ENCODE measurements around the gene CDC73.
A peak's percentile ranks its signal among the peaks of the same experiment; 100 is the strongest.
"Not testable (repeated sequence)": the region's sequence is repeated elsewhere in the genome, so short reads cannot be mapped to it uniquely, and the experiment has no call there.

CDC73 gene

DNA sequence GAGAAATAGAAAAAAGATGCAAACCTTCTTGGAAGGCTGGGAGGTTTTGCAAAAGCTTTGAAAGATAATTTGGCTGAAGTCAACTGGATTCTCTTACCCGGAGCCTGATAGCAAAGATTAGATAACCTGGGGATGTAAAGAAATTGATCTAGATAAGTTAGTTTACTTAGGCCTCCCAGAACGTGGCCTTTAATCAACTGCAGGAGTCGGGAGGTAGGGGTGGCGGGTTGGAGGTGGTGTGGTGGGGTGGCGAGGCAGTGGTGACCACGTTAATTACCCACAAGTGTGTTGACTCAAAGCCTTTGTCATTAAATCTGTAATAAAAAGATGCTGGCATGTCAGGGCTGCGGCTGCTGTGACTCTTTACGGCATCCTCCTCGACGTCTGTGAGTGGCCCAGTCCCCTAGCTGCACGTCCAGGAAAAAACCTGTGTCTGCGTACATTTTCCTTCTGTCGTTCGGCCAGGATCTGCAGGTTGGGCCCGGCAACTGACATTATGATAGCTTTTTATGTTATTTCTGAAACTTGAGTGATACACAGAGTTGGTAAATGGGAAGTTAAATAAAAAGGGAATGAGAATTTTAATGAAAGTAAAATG is 115.6 kb downstream of the CDC73 start:
- no peak for DNase-seq

DNA sequence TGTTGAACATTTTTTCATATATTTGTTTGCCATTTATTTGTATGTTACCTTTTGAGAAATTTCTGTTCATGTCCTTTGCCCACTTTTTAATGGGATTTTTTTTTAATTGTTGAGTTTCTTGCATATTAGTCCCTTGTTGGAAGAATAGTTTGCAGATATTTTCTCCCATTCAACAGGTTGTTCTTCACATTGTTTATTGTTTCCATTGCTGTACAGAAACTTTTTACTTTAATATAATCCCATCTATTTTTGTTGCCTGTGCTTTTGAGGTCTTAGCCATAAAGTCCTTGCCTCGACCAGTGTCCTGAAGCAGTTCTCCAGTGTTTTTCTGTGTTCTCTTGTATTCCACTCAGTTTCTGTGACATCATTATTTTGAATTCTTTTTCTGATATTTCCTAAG is 118.8 kb downstream of the CDC73 start:
- DNase-seq: no peak

DNA sequence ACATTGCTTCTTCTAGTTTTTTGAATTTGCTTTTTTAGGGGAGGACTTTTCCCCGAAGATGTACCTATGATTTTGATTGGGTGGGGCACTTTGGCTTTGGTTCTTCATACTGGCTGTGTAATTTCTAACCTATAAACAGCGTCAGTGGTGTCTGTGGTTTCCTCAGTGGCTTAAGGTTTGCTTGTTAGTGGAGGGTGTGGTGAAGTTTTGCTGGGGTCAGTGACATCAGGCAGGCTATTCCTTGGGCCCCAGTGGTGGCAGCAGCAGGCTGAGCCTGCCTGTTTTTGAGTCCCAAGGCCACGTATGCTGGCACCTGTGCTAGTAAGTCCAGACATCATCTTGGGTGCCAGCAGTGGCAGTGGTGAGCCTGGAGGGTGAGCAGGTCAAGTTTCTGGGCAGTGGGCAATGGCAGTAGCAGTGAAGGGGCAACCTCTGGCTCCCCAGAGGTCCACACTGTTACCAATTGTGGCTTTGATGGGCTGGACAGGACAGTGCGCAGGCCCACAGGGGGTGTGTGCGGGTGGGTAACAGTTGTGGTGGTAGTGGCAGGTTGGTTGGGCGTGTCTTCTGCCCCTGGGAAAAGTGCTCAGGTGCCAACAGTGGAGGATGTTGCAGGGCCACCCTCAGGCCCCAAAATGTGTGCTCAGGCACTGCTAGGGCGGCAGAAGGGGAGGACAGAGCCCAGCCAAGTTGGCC is 119.4 kb downstream of the CDC73 start:
- peak in 1 of 2 donors; percentile 10 for DNase-seq

DNA sequence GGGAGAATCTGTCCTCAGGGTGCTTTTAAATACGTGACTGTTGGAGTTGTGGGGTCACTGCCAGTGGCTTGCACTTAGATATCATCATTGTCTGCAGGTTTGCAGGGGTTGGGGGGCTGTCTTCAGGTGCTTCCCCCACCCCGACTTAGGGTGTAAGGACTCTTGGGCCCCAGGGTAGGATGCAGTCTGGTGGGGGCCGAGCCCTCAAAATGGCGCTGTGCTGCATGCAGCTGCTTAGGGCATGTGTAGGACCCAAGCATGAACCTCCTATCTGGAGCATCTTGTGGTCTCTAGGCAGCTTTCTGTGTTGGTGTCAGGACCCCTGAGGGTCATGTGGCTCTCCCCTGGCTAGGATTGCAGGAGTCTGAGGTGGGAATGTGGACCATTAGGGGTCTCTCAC is 120.2 kb downstream of the CDC73 start:
- DNase-seq: no peak

DNA sequence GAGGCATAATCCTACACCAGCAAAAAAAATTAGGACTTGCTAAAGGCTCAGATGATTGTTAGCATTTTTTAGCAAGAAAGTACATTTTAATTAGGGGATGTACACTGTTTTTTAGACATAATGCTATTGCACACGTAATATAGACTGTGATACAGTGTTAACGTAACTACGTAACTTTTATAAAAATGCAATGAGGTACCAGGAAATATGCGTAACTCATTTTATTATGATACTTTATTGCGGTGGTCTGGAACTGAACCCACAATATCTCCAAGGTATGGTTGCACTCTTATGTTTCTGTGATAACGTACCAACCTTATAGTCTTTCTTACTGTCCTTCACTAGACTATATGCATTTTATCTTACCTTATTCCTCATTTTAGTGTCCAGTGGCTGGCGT is 127.4 kb downstream of the CDC73 start:
- no peak for DNase-seq

DNA sequence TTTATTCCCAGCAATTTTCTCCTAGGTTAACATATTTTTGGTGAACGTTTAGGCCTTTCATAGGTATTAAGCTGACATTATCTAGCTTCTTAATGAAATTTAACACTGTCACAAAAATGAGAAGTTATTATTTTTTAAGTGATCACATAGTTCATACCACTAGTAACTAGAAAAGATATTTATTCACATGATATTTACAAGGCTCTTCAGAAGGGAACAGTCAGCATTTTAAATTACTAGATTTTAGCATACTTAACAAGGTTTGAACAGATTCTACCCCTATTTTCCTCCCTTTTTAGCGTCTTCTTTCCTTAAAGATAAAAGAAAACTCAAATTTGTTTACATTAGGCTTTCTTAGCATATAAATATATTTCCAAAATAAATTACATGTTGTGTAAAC is 130.1 kb downstream of the CDC73 start:
- no peak for DNase-seq

DNA sequence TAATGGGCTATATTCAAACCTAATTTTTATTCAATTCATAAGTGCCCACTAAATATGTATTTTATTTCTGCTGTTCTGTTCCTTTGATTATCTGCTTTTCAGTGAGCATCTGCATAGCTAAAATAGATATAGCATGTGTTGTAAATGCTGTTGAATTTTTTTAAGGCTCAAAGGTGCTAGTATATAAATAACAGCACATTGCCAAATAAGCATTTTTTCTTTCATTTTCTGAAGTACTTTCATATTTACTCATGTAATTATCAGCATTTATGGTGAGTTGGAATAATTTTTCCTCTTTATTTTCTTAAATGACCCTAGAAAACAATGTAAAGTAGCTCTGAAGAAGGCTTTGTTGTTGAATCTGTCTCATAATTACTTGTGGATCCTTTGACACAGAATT is 134.2 kb downstream of the CDC73 start:
- no peak for DNase-seq

DNA sequence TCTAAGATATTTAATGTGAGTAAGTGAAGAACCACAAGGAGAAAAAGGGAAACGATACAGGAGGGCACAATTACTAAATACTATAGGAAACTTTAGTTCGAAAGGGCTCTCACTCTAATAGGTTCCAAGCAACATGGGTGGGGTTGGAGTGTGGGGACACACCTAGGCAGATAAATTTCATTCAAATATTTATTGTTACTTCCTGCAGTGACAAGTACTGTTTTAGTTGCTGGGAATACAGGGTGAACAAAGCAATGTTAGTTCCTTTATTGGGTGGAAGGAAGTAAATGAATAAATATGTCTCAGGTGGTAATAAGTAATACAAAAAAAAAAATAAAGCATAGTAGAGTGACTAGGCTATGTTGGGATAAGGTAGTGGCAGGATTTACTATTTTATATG is 137.8 kb downstream of the CDC73 start:
- no peak for DNase-seq

DNA sequence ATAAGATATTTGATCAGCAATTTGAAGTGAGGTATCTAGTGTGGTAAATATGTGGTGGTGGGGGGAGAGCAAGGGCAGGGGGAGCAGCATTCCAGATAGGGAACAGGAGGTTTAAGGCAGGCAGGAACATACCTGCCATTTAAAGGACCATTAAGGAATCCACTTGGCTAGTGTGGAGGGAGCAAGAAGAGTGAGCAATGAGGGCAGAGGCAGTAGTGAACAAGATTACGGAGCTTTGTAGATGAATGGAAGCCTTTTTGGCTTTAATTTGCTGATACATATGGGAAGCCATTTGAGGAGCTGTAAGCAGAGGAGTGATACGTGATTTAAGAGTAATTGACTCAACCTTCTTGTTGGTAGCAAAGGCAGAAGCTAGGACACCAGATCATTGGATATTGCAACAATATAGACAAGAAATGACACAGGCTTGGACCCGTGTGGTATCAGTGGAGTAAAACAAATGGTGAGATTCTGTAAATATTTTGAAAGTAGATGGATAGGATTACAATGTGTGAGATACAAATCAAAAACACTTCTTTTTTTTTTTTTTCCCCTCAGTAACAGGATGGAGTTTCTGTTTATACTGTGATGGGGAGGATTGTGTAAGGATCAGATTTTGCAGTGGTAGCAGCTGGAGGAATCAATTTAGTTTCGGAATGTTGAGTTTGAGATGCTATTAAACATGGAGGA is 138.4 kb downstream of the CDC73 start:
- no peak for DNase-seq

DNA sequence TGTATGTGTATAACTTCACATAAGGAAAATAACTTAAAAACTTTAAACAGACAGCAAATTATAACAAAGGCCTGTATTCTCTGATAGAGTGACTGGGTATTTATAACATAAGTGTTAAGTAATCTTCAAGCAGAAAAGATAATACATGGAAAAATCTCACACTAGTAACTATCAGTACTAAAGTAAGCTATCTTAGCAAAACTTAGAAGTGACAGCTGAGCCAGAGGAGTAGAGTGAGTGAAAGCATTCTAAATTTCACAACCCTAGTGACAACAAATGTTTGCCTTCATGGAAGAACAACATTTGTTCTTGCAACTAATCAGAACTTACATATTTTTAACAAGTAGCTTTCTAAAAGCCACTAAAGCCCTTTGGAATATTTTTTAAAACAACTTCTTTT is 139.1 kb downstream of the CDC73 start:
- DNase-seq: no peak

DNA sequence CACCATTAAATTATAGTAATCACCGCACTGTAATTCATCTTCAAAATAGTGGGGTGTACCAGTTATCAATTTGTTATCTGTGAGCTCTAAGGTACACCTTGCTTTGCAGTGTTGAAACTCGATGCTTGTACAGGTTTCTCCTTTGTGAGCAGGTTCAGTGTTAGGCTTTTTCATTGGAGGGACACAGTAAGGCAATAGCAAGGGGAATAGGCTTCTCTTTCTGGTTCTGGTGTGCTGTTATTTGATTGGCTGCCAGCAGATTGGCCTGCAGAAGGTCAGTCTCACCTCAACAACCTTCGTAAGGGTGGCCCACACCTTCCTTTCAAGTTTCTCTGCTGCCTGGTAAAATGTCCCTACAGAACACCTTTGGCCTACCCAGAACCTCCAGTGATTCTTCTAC is 140.8 kb downstream of the CDC73 start:
- DNase-seq: no peak

DNA sequence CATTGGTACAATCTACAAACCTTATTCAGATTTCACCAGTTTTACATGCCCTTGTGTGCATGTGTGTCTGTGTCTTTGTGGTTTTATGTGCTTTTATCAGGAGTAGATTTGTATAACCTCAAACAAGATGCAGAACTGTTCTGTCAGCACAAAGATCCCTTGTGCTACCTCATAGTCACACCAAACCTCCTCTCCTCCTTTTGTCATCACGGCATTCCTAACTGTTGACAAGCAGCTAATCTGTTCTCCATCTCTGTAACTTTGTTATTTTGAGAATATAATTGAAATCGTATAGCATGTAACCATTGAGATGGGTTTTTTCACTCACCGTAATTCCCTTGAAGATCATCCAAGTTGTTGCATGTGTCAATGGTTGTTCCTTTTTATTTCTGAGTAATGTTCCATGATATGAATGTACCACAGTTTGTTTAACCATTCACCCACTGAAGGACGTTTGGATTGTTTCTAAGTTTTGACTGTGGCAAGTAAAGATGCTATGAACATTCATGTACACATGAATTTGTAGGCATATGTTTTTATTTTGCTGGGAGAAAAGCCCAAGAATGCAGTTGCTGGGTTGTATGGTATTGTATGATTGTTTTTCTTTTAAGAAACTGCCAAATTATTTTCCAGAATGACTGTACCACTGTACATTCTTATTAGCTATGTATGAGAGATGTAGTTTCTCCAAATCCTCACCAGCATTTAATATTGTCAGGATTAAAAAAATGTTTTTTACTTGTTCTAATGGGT is 142.7 kb downstream of the CDC73 start:
- DNase-seq: no peak

DNA sequence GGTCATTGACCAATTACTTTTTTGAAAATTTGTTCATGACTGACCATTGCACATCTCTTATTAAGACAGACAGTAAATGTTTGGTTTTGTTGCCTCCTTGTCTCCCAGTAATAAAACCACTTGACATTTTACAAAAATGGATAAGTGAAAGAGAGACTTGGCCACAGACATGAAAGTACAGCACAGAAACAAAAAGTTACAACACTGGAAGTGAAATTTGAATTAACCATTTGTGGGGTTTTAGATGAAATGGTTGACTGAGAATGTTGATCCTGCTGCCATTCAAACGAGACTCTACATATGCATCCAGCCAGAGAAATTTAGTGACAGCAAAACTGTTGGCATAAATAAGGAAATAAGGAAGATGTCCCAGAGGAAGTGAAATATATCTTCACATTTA is 143.9 kb downstream of the CDC73 start:
- DNase-seq: no peak

DNA sequence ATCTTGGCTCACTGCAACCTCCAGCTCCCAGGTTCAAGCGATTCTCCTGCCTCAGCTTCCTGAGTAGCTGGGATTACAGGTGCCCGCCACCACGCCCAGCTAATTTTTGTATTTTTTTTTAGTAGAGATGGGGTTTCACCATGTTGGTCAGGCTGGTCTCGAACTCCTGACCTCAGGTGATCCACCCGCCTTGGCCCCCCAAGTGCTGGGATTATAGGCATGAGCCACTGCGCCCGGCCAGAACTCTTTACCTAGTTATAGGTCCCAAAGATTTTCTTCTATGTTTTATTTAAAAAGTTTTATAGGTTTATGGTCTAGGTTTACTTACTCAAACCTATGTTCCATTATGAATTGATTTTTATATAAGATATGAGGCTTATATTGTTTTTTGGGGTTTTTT is 145.0 kb downstream of the CDC73 start:
- not testable (repeated sequence) for DNase-seq

DNA sequence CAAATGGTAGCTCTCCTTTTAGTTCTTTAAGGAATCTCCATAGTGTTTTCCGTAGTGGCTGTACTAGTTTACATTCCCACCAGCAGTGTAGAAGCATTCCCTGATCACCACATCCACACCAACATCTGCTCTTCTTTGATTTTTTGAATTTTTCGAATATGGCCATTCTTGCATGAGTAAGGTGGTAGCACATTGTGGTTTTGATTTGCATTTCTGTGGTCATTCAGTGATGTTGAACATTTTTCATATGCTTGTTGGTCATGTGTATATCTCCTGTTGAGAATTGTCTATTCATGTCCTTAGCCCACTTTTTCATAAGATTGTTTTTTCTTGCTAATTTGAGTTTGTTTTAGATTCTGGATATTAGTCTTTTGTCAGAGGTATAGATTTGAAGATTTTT is 149.2 kb downstream of the CDC73 start:
- DNase-seq: no peak

DNA sequence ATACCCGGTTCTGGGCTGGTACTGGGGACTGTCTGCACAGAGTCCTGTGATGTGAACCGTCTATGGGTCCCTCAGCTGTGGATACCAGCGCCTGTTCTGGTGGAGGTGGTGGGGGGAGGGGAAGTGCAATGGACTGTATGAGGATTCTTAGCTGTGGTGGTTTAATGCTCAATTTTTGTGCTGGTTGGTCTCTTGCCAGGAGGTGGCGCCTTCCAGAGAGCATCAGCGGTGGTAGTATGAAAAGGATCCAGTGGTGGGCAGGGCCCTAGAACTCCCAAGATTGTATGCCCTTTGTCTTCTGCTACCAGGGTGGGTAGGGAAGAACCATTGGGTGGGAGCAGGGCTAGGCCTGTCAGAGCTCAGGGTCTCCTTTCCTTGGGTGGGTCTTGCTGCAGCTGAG is 153.9 kb downstream of the CDC73 start:
- no peak for DNase-seq

DNA sequence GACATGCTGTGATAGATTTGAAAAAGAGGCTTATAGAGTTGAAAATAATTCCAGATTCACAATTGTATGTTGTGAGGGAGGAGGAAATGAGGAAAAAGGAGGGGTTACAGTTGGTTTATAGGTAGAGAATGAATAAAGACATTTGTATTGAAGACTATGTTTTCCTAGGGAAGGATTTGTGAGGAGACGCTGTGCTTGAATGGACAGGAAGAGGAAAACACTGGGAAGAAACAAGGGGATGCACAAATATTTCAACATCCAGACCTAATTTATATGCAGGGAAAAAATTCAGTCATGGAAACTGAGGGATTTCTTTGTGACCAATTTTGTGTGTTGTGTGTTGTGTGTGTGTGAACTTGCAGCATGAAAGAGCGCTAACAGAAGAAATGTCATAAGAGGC is 157.1 kb downstream of the CDC73 start:
- DNase-seq: no peak

DNA sequence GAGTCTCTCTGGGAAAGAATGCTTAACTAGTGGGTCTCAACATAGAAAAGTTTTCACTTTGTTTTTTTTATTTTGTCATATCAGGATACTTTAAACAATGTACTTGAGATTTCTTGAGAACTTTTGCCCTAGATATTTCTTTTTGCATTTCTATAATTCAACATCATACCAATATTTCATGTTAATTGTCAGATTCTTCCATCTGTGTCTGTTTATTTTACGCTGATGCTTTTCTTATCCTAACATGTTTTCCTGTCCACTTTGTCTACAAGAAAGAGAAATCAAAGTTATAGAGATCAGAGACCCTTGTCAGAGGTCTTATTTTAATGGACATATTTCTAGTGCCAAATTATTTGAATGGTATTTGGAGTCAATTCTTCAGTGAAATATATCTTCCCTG is 160.1 kb downstream of the CDC73 start:
- DNase-seq: no peak

DNA sequence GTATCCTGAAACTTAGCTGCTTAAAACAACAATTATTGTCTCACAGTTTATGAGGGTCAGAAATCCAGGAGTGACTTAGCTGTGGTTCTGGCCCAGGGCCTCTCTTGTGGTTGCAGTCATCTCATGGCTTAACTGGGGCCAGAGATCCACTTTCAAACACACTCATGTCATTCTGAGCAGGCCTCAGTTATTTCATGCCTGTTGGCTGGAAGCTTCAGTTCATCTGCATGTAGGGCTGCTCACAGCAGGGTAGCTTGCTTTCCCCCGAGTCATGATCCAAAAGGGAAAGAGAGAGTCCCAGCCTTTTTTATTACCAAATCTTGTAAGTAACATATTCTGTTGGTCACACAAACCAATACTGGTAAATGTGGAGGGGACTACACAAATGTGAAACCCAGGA is 161.2 kb downstream of the CDC73 start:
- no peak for DNase-seq

DNA sequence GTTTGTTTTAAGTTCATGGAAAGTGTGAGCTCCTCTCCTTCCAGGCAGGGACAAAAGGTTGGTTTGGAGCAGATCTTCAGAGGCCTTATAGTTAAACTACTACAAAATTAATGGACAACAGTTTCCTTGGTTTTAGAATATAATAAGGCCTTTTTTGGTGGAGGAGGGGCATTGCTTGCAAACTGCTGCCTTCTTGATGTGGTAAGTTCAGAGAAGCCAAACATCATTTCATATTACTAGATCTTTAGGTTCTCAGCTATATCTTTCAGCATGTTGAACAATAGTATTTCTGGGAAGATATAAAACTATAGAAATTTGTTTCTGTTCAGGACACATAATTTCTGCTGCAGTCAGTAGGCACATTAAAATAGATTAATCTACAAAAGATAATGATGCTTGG is 162.4 kb downstream of the CDC73 start:
- DNase-seq: no peak

DNA sequence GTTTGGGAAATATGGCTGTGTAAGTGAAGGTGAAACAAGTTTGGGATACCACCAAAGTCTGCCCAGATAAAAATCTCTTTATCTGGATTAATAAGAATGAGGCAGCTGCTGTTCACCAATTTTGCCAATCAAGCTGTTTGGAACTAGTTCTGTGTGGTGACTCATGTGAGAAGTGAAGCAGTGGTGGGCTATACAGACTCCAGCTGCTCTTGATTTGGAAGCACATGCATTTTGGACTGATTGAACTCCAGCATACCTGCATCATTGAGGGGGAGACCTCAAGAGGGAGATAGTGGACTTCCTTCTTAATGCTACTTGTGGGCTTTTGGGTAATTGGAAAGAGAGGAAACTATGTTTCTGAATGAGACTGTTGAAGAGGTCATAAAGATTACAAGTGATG is 163.8 kb downstream of the CDC73 start:
- no peak for DNase-seq

DNA sequence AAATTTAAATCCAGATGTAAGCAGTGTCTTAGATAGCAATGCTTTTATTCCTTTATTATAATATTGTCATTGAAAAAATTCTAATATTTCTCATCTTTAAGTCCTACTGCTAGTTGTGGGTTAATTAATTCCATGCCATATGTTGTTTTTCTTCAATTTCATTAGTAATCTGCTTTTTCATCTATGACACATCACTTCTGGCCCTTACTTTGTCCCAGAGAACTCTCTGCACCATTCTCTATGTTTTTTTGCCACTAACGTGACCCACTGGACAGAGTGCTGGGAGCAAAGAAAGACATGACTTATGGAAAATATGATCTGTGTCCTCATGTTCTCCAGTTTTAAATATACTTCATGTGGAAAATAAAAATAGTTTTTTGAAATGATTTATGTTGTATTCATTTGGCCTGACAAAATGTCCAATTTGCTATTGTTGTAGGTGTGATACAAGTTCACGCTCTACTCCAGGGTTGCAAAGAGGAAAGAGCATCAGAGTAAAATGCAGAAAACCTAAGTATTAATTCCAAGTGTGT is 166.8 kb downstream of the CDC73 start:
- not testable (repeated sequence) for DNase-seq

DNA sequence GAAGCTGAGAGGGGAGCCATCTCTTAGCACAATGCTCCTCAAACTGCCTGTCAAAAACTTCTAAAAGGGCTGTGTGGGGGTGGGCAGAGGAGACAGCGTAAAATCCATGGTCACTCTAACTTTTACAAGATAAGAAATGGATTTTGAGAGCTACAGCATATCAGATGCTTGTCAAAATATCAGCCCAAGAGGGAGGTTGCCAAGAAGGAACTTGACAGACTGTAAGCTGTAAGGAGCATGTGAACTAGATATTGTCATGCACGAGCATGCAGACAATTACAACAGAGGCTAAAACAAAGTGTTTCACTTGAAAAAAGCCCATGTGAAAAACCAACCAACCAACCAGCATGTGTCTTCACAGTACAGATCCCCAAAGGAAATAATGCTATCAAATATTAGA is 171.9 kb downstream of the CDC73 start:
- DNase-seq: no peak

DNA sequence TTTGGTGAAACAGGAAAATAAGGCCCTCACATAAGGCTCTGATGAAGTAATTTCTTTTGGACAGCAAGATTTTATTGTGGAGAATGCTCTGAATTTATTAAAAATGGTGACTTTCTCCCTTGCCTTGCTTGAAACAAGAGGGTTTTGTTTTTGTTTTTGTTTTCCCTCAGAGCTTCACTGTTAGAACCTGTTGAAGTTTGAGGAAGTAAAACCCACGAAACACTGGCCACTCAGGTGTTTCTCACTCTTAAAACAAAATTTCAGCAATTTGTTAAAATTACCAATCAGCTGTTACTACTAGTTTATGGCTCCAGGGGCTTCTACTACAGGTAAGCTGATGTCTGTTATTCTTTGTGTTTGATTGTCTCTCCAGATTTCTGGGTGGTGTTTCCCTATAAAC is 177.2 kb downstream of the CDC73 start:
- DNase-seq: no peak

Measured in CD4-positive, alpha-beta T cell treated with Interleukin-1 beta for 1 hour (primary cell).